GM23338 (cell line): Measurements from ENCODE around the gene PELO. TPM values are rescaled to one million over a fixed set of nuclear protein-coding genes. Genes with fewer than 3 reads are reported as not detected.

Source experiments
- ATAC-seq: fragments of 200-7000 bp; cut with Tn5 transposase; 3 replicates; pipeline ENCODE4 v1.9.1; 2020
- DNase-seq: peaks from one replicate; pipeline ENCODE4 v3.0.0-alpha.2; 2015; ENCODE audit warnings: low spot score
- H2AFZ ChIP-seq: fragments of 200-600 bp; sonication (generic); 2 replicates; pipeline ENCODE4 v1.8.0; 2016; ENCODE audit warnings: antibody characterized with exemption, mild to moderate bottlenecking, moderate library complexity
- H3F3A ChIP-seq: fragments of 200-600 bp; sonication (generic); replicated peaks from 2 replicates; pipeline ENCODE4 v1.8.0; 2017; ENCODE audit warnings: antibody characterized with exemption, mixed run types, low read depth
- H3K27ac ChIP-seq: fragments of 200-600 bp; sonication (generic); 2 replicates; pipeline ENCODE4 v1.6.1; 2016; ENCODE audit warnings: low read depth
- H3K27me3 ChIP-seq: fragments of 200-600 bp; sonication (generic); 2 replicates; pipeline ENCODE4 v1.8.0; 2016; ENCODE audit warnings: mild to moderate bottlenecking, mixed run types, moderate library complexity; ENCODE audit not compliant: insufficient read depth
- H3K36me3 ChIP-seq: fragments of 200-600 bp; sonication (generic); 2 replicates; pipeline ENCODE4 v1.8.0; 2016; ENCODE audit warnings: mild to moderate bottlenecking; ENCODE audit not compliant: insufficient read depth
- H3K4me1 ChIP-seq: fragments of 200-600 bp; sonication (generic); 2 replicates; pipeline ENCODE4 v1.8.0; 2016; ENCODE audit warnings: mild to moderate bottlenecking, moderate library complexity; ENCODE audit not compliant: insufficient read depth
- H3K4me2 ChIP-seq: fragments of 200-600 bp; sonication (generic); 2 replicates; pipeline ENCODE4 v1.7.1; 2017; ENCODE audit warnings: mixed run types
- H3K4me3 ChIP-seq: fragments of 200-600 bp; sonication (generic); 2 replicates; pipeline ENCODE4 v1.6.1; 2016; ENCODE audit warnings: mixed run types
- H3K79me2 ChIP-seq: fragments of 200-600 bp; sonication (generic); replicated peaks from 2 replicates; pipeline ENCODE4 v1.8.0; 2017; ENCODE audit warnings: mild to moderate bottlenecking; ENCODE audit not compliant: insufficient read depth
- H3K9me2 ChIP-seq: fragments of 200-600 bp; sonication (generic); 2 replicates; pipeline ENCODE4 v1.8.0; 2017; ENCODE audit not compliant: insufficient read depth
- H4K20me1 ChIP-seq: fragments of 200-600 bp; sonication (generic); replicated peaks from 2 replicates; pipeline ENCODE4 v1.8.0; 2017; ENCODE audit warnings: mild to moderate bottlenecking; ENCODE audit not compliant: insufficient read depth
- H3K27ac Mint-ChIP-seq: 2 replicates; pipeline ENCODE4 v1.8.0; 2020; ENCODE audit warnings: inconsistent platforms, mild to moderate bottlenecking, moderate library complexity, mixed read lengths
- H3K27me3 Mint-ChIP-seq: 3 replicates; pipeline ENCODE4 v1.8.0; 2022; ENCODE audit warnings: low read depth, mild to moderate bottlenecking, moderate library complexity, mixed read lengths, inconsistent platforms; ENCODE audit not compliant: insufficient read depth, poor library complexity
- H3K36me3 Mint-ChIP-seq: 3 replicates; pipeline ENCODE4 v1.8.0; 2021; ENCODE audit warnings: low read depth, mild to moderate bottlenecking, inconsistent platforms, moderate library complexity, mixed read lengths
- H3K4me1 Mint-ChIP-seq: 3 replicates; pipeline ENCODE4 v1.8.0; 2020; ENCODE audit warnings: mild to moderate bottlenecking, inconsistent platforms, mixed read lengths
- H3K4me3 Mint-ChIP-seq: 3 replicates; pipeline ENCODE4 v1.8.0; 2021; ENCODE audit warnings: moderate library complexity, mild to moderate bottlenecking, inconsistent platforms, mixed read lengths
- H3K9me3 Mint-ChIP-seq: 3 replicates; pipeline ENCODE4 v1.8.0; 2020; ENCODE audit warnings: moderate library complexity, mild to moderate bottlenecking, inconsistent platforms, mixed read lengths
- EZH2phosphoT487 ChIP-seq: fragments of 200-600 bp; sonication (generic); IDR thresholded peaks from one replicate; pipeline ENCODE4 v1.8.1; 2018; ENCODE audit warnings: antibody characterized with exemption; ENCODE audit not compliant: unreplicated experiment
- REST ChIP-seq: IDR thresholded peaks from one replicate; pipeline ENCODE4 v1.6.1; 2018; ENCODE audit warnings: antibody characterized with exemption; ENCODE audit not compliant: unreplicated experiment
- polyA plus RNA-seq: library from polyadenylated mRNA; unstranded; fragments of >200 nt; fragmentation: Nextera tagmentation; extraction: Ambion mirVana; gene quantifications from 2 replicates; pipeline ENCODE4 v1.2.1, GENCODE V29; 2016
- total RNA-seq: library from RNA; depleted of rRNA; stranded (reverse); fragments of >200 nt; shearing (Covaris generic); gene quantifications from 2 replicates; pipeline ENCODE4 v1.2.3, GENCODE V29; 2014
- TF ChIP-seq, protein P1 (sequence below): IDR thresholded peaks from 2 replicates; pipeline ENCODE4 v1.6.1; 2016; ENCODE audit warnings: antibody characterized with exemption
- TF ChIP-seq, protein P2 (sequence below): fragments of 250-450 bp; sonication (Bioruptor Pico); IDR thresholded peaks from 2 replicates; pipeline ENCODE4 v1.5.0; 2020; ENCODE audit warnings: mild to moderate bottlenecking, moderate library complexity

The PELO gene
- total and polyA plus RNA-seq, 2 experiments from 2014 or later: 13.6 to 15.6 TPM

GRCh38 chr5:52834320-52834719 lies 46.6 kb downstream of the PELO start:
- no peak for ATAC-seq
- no peaks in the 10 kb centered on the region for H3K4me1 ChIP-seq
- no peaks in the 10 kb centered on the region for H3K27me3 ChIP-seq
- no peaks in the 10 kb centered on the region for H3K4me1 Mint-ChIP-seq
- H3K36me3 ChIP-seq: no peaks in the 10 kb centered on the region
- no peaks in the 10 kb centered on the region for H4K20me1 ChIP-seq
- no peak overlapping the region for H3K4me3 ChIP-seq
- H3K27ac Mint-ChIP-seq: no peak overlapping the region
- no peaks in the 10 kb centered on the region for H3K79me2 ChIP-seq
- H3K4me2 ChIP-seq: no peak overlapping the region
- no peaks in the 10 kb centered on the region for H3K27me3 Mint-ChIP-seq
- no peak for DNase-seq
- TF ChIP-seq, protein P1, sequence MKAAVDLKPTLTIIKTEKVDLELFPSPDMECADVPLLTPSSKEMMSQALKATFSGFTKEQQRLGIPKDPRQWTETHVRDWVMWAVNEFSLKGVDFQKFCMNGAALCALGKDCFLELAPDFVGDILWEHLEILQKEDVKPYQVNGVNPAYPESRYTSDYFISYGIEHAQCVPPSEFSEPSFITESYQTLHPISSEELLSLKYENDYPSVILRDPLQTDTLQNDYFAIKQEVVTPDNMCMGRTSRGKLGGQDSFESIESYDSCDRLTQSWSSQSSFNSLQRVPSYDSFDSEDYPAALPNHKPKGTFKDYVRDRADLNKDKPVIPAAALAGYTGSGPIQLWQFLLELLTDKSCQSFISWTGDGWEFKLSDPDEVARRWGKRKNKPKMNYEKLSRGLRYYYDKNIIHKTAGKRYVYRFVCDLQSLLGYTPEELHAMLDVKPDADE: no peak
- TF ChIP-seq, protein P2, sequence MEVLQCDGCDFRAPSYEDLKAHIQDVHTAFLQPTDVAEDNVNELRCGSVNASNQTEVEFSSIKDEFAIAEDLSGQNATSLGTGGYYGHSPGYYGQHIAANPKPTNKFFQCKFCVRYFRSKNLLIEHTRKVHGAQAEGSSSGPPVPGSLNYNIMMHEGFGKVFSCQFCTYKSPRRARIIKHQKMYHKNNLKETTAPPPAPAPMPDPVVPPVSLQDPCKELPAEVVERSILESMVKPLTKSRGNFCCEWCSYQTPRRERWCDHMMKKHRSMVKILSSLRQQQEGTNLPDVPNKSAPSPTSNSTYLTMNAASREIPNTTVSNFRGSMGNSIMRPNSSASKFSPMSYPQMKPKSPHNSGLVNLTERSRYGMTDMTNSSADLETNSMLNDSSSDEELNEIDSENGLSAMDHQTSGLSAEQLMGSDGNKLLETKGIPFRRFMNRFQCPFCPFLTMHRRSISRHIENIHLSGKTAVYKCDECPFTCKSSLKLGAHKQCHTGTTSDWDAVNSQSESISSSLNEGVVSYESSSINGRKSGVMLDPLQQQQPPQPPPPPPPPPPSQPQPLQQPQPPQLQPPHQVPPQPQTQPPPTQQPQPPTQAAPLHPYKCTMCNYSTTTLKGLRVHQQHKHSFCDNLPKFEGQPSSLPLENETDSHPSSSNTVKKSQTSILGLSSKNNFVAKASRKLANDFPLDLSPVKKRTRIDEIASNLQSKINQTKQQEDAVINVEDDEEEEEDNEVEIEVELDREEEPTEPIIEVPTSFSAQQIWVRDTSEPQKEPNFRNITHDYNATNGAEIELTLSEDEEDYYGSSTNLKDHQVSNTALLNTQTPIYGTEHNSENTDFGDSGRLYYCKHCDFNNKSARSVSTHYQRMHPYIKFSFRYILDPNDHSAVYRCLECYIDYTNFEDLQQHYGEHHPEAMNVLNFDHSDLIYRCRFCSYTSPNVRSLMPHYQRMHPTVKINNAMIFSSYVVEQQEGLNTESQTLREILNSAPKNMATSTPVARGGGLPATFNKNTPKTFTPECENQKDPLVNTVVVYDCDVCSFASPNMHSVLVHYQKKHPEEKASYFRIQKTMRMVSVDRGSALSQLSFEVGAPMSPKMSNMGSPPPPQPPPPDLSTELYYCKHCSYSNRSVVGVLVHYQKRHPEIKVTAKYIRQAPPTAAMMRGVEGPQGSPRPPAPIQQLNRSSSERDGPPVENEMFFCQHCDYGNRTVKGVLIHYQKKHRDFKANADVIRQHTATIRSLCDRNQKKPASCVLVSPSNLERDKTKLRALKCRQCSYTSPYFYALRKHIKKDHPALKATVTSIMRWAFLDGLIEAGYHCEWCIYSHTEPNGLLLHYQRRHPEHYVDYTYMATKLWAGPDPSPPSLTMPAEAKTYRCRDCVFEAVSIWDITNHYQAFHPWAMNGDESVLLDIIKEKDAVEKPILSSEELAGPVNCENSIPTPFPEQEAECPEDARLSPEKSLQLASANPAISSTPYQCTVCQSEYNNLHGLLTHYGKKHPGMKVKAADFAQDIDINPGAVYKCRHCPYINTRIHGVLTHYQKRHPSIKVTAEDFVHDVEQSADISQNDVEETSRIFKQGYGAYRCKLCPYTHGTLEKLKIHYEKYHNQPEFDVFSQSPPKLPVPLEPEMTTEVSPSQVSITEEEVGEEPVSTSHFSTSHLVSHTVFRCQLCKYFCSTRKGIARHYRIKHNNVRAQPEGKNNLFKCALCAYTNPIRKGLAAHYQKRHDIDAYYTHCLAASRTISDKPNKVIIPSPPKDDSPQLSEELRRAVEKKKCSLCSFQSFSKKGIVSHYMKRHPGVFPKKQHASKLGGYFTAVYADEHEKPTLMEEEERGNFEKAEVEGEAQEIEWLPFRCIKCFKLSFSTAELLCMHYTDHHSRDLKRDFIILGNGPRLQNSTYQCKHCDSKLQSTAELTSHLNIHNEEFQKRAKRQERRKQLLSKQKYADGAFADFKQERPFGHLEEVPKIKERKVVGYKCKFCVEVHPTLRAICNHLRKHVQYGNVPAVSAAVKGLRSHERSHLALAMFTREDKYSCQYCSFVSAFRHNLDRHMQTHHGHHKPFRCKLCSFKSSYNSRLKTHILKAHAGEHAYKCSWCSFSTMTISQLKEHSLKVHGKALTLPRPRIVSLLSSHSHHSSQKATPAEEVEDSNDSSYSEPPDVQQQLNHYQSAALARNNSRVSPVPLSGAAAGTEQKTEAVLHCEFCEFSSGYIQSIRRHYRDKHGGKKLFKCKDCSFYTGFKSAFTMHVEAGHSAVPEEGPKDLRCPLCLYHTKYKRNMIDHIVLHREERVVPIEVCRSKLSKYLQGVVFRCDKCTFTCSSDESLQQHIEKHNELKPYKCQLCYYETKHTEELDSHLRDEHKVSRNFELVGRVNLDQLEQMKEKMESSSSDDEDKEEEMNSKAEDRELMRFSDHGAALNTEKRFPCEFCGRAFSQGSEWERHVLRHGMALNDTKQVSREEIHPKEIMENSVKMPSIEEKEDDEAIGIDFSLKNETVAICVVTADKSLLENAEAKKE (CRISPR knock-in tag): no peak
- TF ChIP-seq REST: no peak
- TF ChIP-seq EZH2phosphoT487: no peak
- no peak overlapping the region for H2AFZ ChIP-seq
- no peaks in the 10 kb centered on the region for H3K9me2 ChIP-seq
- no peak overlapping the region for H3K4me3 Mint-ChIP-seq
- H3F3A ChIP-seq: no peaks in the 10 kb centered on the region
- H3K27ac ChIP-seq: no peak overlapping the region
- H3K9me3 Mint-ChIP-seq: no peaks in the 10 kb centered on the region
- H3K36me3 Mint-ChIP-seq: no peaks in the 10 kb centered on the region
